AG08395 (cell line): ENCODE data around the gene VAPB.

Source experiments
- DNase-seq: peaks from one replicate; pipeline ENCODE4 v3.0.0; 2012; ENCODE audit warnings: mixed read lengths, low spot score

The VAPB gene

DNA sequence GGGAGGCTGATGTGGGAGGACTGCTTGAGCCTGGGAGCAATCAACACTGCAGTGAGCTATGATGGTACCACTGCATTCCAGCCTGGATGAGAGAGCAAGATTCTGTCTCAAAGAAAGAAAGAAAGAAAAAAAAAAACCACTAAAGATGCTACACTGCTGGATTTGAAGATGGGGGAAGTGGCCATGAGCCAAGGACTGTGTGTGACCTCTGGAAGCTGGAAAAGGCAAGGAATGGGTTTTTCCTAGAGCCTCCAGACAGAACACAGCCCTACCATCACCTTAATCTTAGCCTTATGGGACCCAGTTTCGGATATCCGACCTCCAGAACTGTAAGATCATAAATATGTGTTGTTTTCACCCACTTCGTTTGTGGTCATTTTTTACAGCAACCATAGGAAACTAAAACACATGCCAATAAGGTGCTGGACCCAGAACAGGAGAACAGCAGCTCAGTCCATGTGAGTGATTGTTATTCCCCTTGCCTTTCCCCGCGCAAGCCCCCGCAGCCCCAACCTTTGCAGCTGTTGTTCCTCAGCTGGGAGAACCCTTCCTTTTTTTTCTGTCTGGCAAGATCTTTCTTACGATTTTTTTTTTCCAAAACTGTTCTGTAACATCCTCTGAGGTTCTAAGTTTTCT lies 11.1 kb upstream of the VAPB start:
- no peak for DNase-seq

DNA sequence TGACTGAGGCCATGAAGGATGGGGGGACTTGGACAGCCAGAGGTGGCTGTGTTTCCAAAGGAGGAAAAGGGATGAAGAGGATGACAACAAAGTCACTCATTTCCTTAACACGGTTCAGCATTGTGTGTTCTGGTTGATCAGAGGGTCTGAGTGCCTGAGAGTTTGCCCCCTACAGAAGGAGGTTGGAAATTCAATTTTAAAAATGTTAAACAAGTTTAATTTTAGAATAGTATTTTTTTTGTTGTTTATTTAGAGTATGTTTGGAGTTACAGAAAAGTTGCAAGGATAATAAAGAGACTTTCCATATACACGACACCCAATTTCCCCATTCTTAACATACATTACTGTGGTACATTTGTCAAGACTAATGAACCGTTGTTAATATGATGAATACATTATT lies 10.3 kb upstream of the VAPB start:
- no peak for DNase-seq

- DNase-seq, result no peak
Observed at GRCh38 chr20:58381627-58382026, 7.4 kb upstream of the VAPB start.

GRCh38 chr20:58382096-58382495 lies 6.9 kb upstream of the VAPB start:
- no peak for DNase-seq

GRCh38 chr20:58384821-58385220 lies 4.2 kb upstream of the VAPB start:
- no peak for DNase-seq

- no peak for DNase-seq
Observed at GRCh38 chr20:58388028-58388601, 914 bp upstream of the VAPB start.

GRCh38 chr20:58389324-58389967 lies 417 bp downstream of the VAPB start:
- peak; percentile 52 for DNase-seq

DNA sequence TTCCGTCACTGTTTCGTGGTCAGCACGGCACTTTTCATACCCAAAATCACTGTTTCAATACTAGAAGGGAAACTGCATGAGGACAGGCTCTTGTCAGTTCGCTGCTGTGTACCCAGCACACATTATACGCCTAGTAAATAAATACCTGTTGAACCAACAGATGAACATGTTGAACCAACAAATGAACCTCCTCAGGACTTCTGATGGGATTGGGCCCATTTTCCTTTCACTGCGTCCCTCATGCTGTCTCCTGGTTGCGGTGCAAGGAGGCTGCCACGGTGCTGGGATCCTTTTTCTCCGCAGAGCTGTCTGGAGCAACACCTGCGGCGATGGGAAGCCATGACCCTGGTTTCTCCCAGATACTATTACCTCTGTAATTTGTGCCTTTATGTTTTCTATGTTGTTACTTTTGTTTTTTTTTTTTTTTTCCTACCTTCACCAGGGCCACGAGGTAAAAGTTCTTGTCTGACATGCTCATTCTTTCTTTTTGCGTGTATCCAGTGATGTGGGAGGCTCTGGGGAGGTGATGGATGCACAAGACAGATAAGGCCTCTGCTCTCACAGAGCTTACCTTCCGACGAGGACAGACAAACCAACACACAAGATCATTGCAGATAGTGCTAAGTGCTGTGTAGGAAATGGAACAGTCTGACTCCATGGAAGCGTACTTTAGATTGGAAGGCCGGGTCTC lies 1.1 kb downstream of the VAPB start:
- DNase-seq, result no peak

- no peak for DNase-seq
Observed at GRCh38 chr20:58390659-58391035, 1.6 kb downstream of the VAPB start.

DNA sequence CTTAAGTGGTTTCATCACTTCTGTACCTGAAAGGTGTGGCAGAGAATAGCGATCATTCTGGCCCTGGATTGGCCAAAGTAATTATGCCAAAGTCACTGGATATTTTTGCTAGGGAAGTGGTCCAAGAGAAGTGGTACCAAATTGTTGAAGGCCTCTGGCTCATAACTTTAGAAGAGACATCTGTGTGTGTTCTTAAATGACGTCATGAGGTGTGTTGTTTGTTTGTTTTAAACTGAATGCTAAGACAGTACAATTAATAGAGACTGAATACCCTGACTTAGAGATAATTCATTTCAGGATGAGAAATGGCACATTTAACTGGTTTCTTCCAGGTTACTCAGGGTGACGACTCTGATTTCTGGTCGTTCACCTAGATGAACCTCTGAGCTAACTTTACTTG lies 3.3 kb downstream of the VAPB start:
- DNase-seq, result no peak

- peak; percentile 9 for DNase-seq
Observed at GRCh38 chr20:58393299-58393698, 4.3 kb downstream of the VAPB start.

DNA sequence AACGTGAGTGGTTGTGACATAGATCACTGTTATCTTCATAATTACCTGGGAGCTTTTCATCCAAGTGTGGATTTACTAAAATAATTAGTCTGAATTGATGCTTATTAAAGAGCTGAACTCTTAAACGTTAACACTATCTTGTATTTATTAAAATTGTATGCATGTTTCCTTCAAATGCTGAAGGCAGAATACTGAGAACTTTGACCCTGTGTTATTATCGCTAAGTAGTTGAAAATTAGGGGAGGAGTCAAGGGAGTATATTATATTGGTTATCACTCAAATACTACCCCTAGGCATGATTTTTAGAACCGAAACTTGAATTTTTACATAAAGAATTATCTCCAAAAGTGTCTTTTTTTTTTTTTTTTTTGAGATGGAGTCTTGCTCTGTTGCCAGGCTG lies 5.8 kb downstream of the VAPB start:
- no peak for DNase-seq

- DNase-seq, result no peak
Observed at GRCh38 chr20:58395604-58396003, 6.6 kb downstream of the VAPB start.

- DNase-seq, result no peak
Observed at GRCh38 chr20:58397429-58397828, 8.4 kb downstream of the VAPB start.

DNA sequence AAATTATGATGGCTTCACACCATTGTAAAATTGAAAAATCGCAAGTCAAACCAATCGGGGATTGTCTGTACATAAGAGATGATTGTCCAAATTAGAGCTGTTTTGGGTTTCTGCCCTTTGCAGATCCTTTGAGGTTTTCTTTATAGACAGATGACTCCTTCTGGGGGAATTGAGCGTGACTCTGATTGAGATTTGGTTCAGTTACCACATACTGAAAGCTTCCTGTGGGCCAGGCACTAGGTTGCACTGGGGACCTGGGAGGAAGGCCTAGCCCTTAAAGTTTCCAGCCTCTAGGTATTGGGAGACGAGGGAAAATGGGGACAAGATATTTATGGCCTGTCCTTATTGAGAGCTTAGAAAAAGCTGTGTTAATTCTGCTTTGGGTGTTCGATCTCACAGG lies 9.2 kb downstream of the VAPB start:
- DNase-seq, result no peak

GRCh38 chr20:58399926-58400325 lies 10.9 kb downstream of the VAPB start:
- DNase-seq, result no peak

- no peak for DNase-seq
Observed at GRCh38 chr20:58401162-58401561, 12.1 kb downstream of the VAPB start.

DNA sequence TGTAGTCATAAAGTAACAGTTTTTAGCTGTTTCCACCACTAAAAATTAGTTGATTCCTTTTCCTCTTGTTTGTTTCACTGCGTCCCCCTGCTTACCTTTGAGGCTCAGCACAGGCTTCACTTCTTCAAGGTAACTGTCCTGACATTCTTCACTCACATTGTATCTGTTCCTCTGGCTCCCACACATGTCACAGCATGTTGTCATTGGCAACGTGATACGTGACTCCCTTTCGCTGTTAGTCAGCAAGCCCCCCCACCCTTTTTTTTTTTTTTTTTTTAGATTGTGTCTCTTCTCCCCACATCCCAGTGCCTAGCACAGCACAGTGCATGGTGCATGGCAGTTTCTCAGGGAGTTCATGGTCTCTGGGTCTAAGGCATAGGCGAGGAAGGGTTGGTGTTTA lies 13.3 kb downstream of the VAPB start:
- DNase-seq, result no peak

DNA sequence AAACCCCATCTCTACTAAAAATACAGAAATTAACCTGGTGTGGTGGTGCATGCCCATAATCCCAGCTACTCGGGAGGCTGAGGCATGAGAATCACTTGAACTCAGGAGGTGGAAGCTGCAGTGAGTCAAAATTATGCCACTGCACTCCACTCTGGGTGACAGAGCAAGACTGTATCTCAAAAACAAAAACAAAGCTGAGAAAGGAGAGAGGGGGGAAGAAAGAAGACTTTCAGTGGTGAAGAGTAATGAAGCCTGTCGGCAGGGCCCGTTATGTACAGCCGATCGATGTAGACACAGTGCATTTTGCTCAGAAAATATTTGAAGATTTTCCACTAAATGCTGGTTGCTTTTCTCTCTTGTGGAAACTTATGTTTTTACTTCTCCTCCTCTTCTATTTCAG lies 13.8 kb downstream of the VAPB start:
- no peak for DNase-seq

DNA sequence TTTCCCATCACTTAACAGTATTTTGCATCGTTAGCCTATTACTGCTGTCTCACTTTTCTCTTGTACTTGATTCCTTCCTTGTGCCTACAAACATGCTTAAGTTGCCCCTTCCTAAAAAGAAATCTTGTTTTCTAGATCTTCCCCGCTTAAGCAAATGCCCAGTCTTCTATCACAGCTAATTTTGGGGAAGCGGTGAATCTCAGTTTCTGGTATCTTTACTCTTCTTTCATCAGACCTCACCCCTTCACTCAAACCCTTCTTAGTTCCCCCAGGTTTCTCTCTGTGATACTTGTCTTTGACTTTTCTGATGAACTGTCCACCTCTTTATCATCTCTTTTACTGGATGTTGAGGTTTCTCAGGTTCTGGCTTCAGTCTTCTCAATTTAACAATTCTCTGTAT lies 14.2 kb downstream of the VAPB start:
- no peak for DNase-seq

- no peak for DNase-seq
Observed at GRCh38 chr20:58405504-58406291, 16.7 kb downstream of the VAPB start.

GRCh38 chr20:58406422-58407001 lies 17.5 kb downstream of the VAPB start:
- no peak for DNase-seq
